Right atrium auricular region (tissue), 2 donors: Measurements from ENCODE around the gene NUBPL. TPM values are rescaled to one million over a fixed set of nuclear protein-coding genes. Genes with fewer than 3 reads are reported as not detected.

Source experiments
- DNase-seq: peaks from one replicate; pipeline ENCODE4 v3.0.0-alpha.2; 2019; ENCODE audit warnings: low spot score
- H3K27ac ChIP-seq, 2 donors: fragments of 200-600 bp; sonication (generic); 1 replicate in 1 of 2; 2 replicates in 1 of 2; pipeline ENCODE4 v1.5.1; 2016 to 2019
- H3K27me3 ChIP-seq, 2 donors: fragments of 200-600 bp; sonication (generic); one replicate each; pipeline versions ENCODE4 v1.5.1 to v1.6.0; 2017 to 2019
- H3K36me3 ChIP-seq: fragments of 200-600 bp; sonication (generic); one replicate; pipeline ENCODE4 v1.5.1; 2016
- H3K4me1 ChIP-seq, 2 donors: fragments of 200-600 bp; sonication (generic); one replicate each; pipeline versions ENCODE4 v1.5.1 to v1.6.0; 2017 to 2019
- H3K4me3 ChIP-seq, 2 donors: fragments of 200-600 bp; sonication (generic); 1 replicate in 1 of 2; 2 replicates in 1 of 2; pipeline ENCODE4 v1.5.1; 2017 to 2019; ENCODE audit warnings: mild to moderate bottlenecking in 1 of 2, moderate library complexity in 1 of 2
- H3K9me3 ChIP-seq, 2 donors: fragments of 200-600 bp; sonication (generic); one replicate each; pipeline ENCODE4 v1.5.1; 2019
- total RNA-seq, 2 donors: library from RNA; depleted of rRNA; stranded (reverse); fragments of >200 nt; gene quantifications; one replicate each; pipeline ENCODE4 v1.1.0, GENCODE V29; 2016
- TF ChIP-seq, protein P1 (sequence below), 2 donors: fragments of 200-600 bp; sonication (generic); IDR thresholded peaks; one replicate each; pipeline ENCODE4 v1.5.1; 2019; ENCODE audit warnings: antibody characterized with exemption in 2 of 2

NUBPL gene
- total RNA-seq, 2 donors from 2014 or later, result 10.7 to 17.8 TPM

DNA sequence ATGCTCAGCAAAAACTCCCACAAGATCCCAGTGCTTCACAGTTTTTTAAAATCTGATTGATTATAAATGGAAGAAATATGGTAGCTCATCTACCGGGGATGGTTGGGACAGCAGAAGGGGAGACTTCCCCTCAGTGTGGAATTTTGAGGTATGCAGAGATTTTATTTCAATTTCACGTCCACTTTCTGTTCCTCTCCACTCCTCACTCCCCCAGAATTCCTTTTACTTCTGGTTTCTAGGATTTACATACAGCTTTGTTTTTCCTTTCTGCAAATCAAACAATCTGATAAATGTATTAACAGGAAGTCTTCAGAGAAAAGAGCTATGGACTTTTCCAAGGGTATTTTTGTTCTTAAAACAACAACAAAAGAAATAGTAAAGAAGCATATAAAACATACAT is 334.4 kb downstream of the NUBPL start:
- Histone ChIP-seq H3K9me3 (no peaks in the 10 kb centered on the region), H3K27ac (no peak overlapping the region), H3K4me3 (no peak overlapping the region), H3K4me1 (peaks cover 0 to 13% of the 10 kb centered on the region in 2 donors), H3K27me3 (no peaks in the 10 kb centered on the region), H3K36me3 (no peaks in the 10 kb centered on the region)
- DNase-seq, result no peak
- TF ChIP-seq, protein P1, sequence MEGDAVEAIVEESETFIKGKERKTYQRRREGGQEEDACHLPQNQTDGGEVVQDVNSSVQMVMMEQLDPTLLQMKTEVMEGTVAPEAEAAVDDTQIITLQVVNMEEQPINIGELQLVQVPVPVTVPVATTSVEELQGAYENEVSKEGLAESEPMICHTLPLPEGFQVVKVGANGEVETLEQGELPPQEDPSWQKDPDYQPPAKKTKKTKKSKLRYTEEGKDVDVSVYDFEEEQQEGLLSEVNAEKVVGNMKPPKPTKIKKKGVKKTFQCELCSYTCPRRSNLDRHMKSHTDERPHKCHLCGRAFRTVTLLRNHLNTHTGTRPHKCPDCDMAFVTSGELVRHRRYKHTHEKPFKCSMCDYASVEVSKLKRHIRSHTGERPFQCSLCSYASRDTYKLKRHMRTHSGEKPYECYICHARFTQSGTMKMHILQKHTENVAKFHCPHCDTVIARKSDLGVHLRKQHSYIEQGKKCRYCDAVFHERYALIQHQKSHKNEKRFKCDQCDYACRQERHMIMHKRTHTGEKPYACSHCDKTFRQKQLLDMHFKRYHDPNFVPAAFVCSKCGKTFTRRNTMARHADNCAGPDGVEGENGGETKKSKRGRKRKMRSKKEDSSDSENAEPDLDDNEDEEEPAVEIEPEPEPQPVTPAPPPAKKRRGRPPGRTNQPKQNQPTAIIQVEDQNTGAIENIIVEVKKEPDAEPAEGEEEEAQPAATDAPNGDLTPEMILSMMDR (IDR thresholded peaks at IDR 0.05), result no peak

DNA sequence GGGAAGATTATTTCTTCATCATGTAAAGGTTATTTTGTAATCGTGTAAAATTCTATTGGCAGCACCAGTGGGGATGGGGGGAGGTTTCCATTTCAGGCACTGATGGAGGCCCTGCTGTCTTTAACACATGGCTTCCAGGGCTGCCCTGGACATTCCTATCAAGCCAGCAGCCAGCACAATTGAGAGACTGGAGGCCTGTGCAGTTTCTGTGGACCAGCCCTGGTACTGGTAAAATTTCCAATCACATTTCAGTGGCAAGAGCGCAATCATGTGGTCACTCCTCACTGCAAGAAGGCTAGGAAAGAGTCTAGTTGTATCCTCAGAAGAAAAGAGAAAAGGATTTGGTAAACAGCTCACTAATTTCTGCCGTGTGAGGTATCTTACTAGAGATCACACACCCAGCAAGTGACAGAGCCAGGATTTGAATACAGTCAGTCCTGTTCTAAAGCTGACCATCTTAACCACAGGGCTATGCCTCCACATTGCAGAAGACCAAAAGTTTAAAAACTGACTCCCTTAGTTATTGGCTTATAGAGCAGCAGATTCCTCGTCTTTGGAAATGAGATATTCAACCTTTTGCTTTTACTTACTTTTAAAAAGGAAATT is 336.5 kb downstream of the NUBPL start:
- TF ChIP-seq, protein P1 (IDR thresholded peaks at IDR 0.05), result no peak
- Histone ChIP-seq H3K36me3 (no peaks in the 10 kb centered on the region), H3K27ac (no peak overlapping the region), H3K27me3 (no peaks in the 10 kb centered on the region), H3K9me3 (no peaks in the 10 kb centered on the region), H3K4me3 (no peak overlapping the region), H3K4me1 (peaks cover 0 to 11% of the 10 kb centered on the region in 2 donors)
- DNase-seq, result no peak

DNA sequence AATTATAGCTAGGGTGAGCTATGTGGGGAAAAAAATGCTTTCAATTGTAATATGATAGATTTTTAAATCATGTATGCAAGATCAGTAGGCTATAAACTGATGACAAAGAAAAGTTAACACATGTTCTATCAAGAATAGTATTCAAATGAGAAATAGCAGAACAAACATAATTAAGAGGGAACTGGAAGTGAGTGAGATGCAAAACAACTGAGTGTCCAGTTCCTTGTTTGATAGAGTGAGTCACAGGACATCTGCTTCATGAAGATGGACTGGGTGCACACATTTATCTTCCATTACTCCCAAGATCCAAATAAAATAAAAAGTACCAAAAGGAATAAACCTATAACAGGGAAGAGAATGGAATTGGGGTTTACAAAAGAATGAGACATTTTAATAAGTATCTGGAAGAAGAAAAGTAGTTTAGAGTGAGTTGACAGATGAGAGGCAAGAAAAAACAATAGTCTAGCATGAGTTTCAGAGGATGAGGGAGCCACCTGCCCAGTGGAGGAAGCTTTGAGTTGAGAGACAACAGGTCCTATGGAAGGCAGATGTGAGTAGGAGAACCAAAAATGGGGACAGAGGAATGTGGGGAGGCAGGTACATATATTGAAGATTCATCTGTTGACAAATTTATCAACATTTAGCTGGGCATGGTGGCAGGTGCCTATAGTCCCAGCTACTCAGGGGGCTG is 337.8 kb downstream of the NUBPL start:
- Histone ChIP-seq H3K36me3 (no peaks in the 10 kb centered on the region), H3K9me3 (no peaks in the 10 kb centered on the region), H3K4me3 (no peak overlapping the region), H3K27ac (no peak overlapping the region), H3K27me3 (no peaks in the 10 kb centered on the region), H3K4me1 (no peaks in the 10 kb centered on the region)
- no peak for DNase-seq
- TF ChIP-seq, protein P1 (IDR thresholded peaks at IDR 0.05), result no peak

DNA sequence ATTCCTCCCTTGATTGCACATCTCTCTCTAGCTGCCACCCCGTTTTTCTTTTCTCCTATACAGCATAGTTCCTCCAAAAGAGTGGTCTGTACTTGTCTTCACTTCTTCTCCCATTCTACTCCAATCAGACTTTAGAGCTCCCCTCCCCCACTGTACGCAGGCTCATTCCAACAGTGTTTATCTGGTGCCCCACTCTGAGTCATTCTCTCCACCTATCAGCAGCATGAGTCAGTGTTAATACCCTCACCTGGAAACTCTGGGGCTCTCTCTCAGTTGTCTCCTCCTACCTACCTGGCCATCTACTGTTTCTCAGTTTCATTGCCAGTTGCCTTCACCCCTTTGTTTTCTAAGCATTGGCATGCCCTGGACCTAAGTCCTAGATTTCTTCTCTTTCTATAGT is 340.8 kb downstream of the NUBPL start:
- no peaks in the 10 kb centered on the region for H3K9me3 ChIP-seq
- H3K27me3 ChIP-seq, result no peaks in the 10 kb centered on the region
- TF ChIP-seq, protein P1 (IDR thresholded peaks at IDR 0.05), result no peak
- DNase-seq, result no peak
- H3K36me3 ChIP-seq, result no peaks in the 10 kb centered on the region
- no peaks in the 10 kb centered on the region for H3K4me1 ChIP-seq
- H3K27ac ChIP-seq, result no peak overlapping the region
- H3K4me3 ChIP-seq, result no peak overlapping the region

DNA sequence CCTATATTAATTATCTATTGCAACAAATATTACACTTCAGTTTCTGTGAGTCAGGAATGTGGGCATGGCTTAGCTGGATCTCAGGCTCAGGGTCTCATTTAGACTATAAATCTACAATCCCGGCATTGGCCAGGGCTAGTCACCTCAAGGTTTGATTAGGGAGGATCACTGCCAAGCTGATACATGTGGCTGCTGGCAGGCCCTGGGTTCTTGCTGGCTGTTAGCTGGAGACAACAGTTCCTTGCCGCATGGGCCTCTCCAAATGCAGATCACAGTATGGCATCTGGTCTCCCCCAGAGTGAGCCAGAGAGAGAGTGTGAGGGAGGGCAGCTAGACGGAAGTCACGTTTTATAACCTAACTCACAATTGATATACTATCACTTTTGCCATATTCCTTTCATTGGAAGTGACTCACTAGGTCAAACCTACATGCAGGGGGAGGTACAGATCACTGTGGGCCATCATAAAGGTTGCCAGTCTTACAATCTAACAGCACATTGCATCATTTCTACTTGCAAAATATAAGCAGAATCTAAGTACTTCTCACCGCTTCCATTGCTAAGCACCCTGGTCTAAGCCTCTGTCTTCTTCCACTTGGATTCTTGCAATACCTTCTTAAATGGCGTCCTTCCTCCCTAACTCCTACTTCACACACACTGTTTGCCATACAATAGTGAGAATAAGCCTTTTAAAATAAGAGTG is 341.9 kb downstream of the NUBPL start:
- Histone ChIP-seq H3K27me3 (no peaks in the 10 kb centered on the region), H3K27ac (no peak overlapping the region), H3K4me3 (no peak overlapping the region), H3K36me3 (no peaks in the 10 kb centered on the region), H3K9me3 (no peaks in the 10 kb centered on the region), H3K4me1 (no peaks in the 10 kb centered on the region)
- TF ChIP-seq, protein P1 (IDR thresholded peaks at IDR 0.05), result no peak
- no peak for DNase-seq
